ENCODE measurements around the gene PIPOX. TPM values are rescaled to one million over a fixed set of nuclear protein-coding genes. Genes with fewer than 3 reads are reported as not detected.

The PIPOX gene
- total RNA-seq, 1 donor from 2014 or later, result 1.0 TPM

- Histone ChIP-seq H3K9me3 (ENCODE audit: control insufficient read depth in 3 of 3, low read length in 3 of 3) (no peaks in the 10 kb centered on the region), H3K27ac (ENCODE audit: low read depth, low read length) (no peak overlapping the region), H3K27me3 (ENCODE audit: control insufficient read depth in 3 of 3, insufficient read depth in 3 of 3, low read length in 3 of 3) (peaks cover 0 to 7% (median 2%) of the 10 kb centered on the region in 3 donors), H3K36me3 (ENCODE audit: control insufficient read depth in 3 of 3, insufficient read depth in 3 of 3, low read length in 3 of 3) (no peaks in the 10 kb centered on the region), H3K9ac (ENCODE audit: low read depth in 1 of 3, low read length in 3 of 3) (no peak overlapping the region), H3K4me1 (ENCODE audit: control insufficient read depth in 3 of 3, insufficient read depth in 3 of 3, low read length in 3 of 3) (peaks cover 10 to 13% (median 10%) of the 10 kb centered on the region in 3 donors), H3K4me3 (ENCODE audit: low read length in 3 of 3) (no peak overlapping the region)
Observed at GRCh38 chr17:29045026-29045425, 2.1 kb downstream of the PIPOX start.

- Histone ChIP-seq H3K27me3 (ENCODE audit: control insufficient read depth in 3 of 3, insufficient read depth in 3 of 3, low read length in 3 of 3) (peaks cover 0 to 7% (median 2%) of the 10 kb centered on the region in 3 donors), H3K9ac (ENCODE audit: low read depth in 1 of 3, low read length in 3 of 3) (no peak overlapping the region), H3K4me3 (ENCODE audit: low read length in 3 of 3) (no peak overlapping the region), H3K27ac (ENCODE audit: low read depth, low read length) (no peak overlapping the region), H3K4me1 (ENCODE audit: control insufficient read depth in 3 of 3, insufficient read depth in 3 of 3, low read length in 3 of 3) (peaks cover 7 to 10% (median 10%) of the 10 kb centered on the region in 3 donors), H3K36me3 (ENCODE audit: control insufficient read depth in 3 of 3, insufficient read depth in 3 of 3, low read length in 3 of 3) (no peaks in the 10 kb centered on the region), H3K9me3 (ENCODE audit: control insufficient read depth in 3 of 3, low read length in 3 of 3) (no peaks in the 10 kb centered on the region)
Observed at GRCh38 chr17:29045734-29046472, 3.0 kb downstream of the PIPOX start.

GRCh38 chr17:29046473-29046839 lies 3.5 kb downstream of the PIPOX start:
- peaks cover 7 to 10% (median 10%) of the 10 kb centered on the region in 3 donors for H3K4me1 ChIP-seq (ENCODE audit: control insufficient read depth in 3 of 3, insufficient read depth in 3 of 3, low read length in 3 of 3)
- H3K9me3 ChIP-seq (ENCODE audit: control insufficient read depth in 3 of 3, low read length in 3 of 3), result no peaks in the 10 kb centered on the region
- no peak overlapping the region for H3K4me3 ChIP-seq (ENCODE audit: low read length in 3 of 3)
- H3K9ac ChIP-seq (ENCODE audit: low read depth in 1 of 3, low read length in 3 of 3), result no peak overlapping the region
- no peaks in the 10 kb centered on the region for H3K36me3 ChIP-seq (ENCODE audit: control insufficient read depth in 3 of 3, insufficient read depth in 3 of 3, low read length in 3 of 3)
- H3K27me3 ChIP-seq (ENCODE audit: control insufficient read depth in 3 of 3, insufficient read depth in 3 of 3, low read length in 3 of 3), result peaks cover 0 to 7% (median 2%) of the 10 kb centered on the region in 3 donors
- no peak overlapping the region for H3K27ac ChIP-seq (ENCODE audit: low read depth, low read length)

GRCh38 chr17:29048440-29049368 lies 5.8 kb downstream of the PIPOX start:
- no peak overlapping the region for H3K4me3 ChIP-seq (ENCODE audit: low read length in 3 of 3)

GRCh38 chr17:29049541-29050145 lies 6.7 kb downstream of the PIPOX start:
- H3K9me3 ChIP-seq (ENCODE audit: control insufficient read depth in 3 of 3, low read length in 3 of 3), result no peaks in the 10 kb centered on the region
- no peaks in the 10 kb centered on the region for H3K36me3 ChIP-seq (ENCODE audit: control insufficient read depth in 3 of 3, insufficient read depth in 3 of 3, low read length in 3 of 3)
- peaks cover 0 to 4% (median 0%) of the 10 kb centered on the region in 3 donors for H3K4me1 ChIP-seq (ENCODE audit: control insufficient read depth in 3 of 3, insufficient read depth in 3 of 3, low read length in 3 of 3)
- no peak overlapping the region for H3K4me3 ChIP-seq (ENCODE audit: low read length in 3 of 3)
- H3K27ac ChIP-seq (ENCODE audit: low read depth, low read length), result no peak overlapping the region
- peaks cover 0 to 8% (median 5%) of the 10 kb centered on the region in 3 donors for H3K27me3 ChIP-seq (ENCODE audit: control insufficient read depth in 3 of 3, insufficient read depth in 3 of 3, low read length in 3 of 3)
- H3K9ac ChIP-seq (ENCODE audit: low read depth in 1 of 3, low read length in 3 of 3), result no peak overlapping the region

More at GRCh38 chr17:29048440-29049368, 5.8 kb downstream of the PIPOX start:
- Histone ChIP-seq H3K9me3 (ENCODE audit: control insufficient read depth in 3 of 3, low read length in 3 of 3) (no peaks in the 10 kb centered on the region), H3K4me1 (ENCODE audit: control insufficient read depth in 3 of 3, insufficient read depth in 3 of 3, low read length in 3 of 3) (peaks cover 0 to 4% (median 0%) of the 10 kb centered on the region in 3 donors), H3K9ac (ENCODE audit: low read depth in 1 of 3, low read length in 3 of 3) (no peak overlapping the region), H3K36me3 (ENCODE audit: control insufficient read depth in 3 of 3, insufficient read depth in 3 of 3, low read length in 3 of 3) (no peaks in the 10 kb centered on the region), H3K27ac (ENCODE audit: low read depth, low read length) (no peak overlapping the region), H3K27me3 (ENCODE audit: control insufficient read depth in 3 of 3, insufficient read depth in 3 of 3, low read length in 3 of 3) (peaks cover 0 to 5% (median 4%) of the 10 kb centered on the region in 3 donors)

GRCh38 chr17:29050176-29050575 lies 7.2 kb downstream of the PIPOX start:
- Histone ChIP-seq H3K36me3 (ENCODE audit: control insufficient read depth in 3 of 3, insufficient read depth in 3 of 3, low read length in 3 of 3) (no peaks in the 10 kb centered on the region), H3K4me1 (ENCODE audit: control insufficient read depth in 3 of 3, insufficient read depth in 3 of 3, low read length in 3 of 3) (peaks cover 0 to 4% (median 0%) of the 10 kb centered on the region in 3 donors), H3K27ac (ENCODE audit: low read depth, low read length) (no peak overlapping the region), H3K9ac (ENCODE audit: low read depth in 1 of 3, low read length in 3 of 3) (no peak overlapping the region), H3K4me3 (ENCODE audit: low read length in 3 of 3) (no peak overlapping the region), H3K27me3 (ENCODE audit: control insufficient read depth in 3 of 3, insufficient read depth in 3 of 3, low read length in 3 of 3) (peaks cover 0 to 13% (median 5%) of the 10 kb centered on the region in 3 donors), H3K9me3 (ENCODE audit: control insufficient read depth in 3 of 3, low read length in 3 of 3) (no peaks in the 10 kb centered on the region)

- H3K4me3 ChIP-seq (ENCODE audit: low read length in 3 of 3), result no peak overlapping the region
- no peaks in the 10 kb centered on the region for H3K36me3 ChIP-seq (ENCODE audit: control insufficient read depth in 3 of 3, insufficient read depth in 3 of 3, low read length in 3 of 3)
- H3K4me1 ChIP-seq (ENCODE audit: control insufficient read depth in 3 of 3, insufficient read depth in 3 of 3, low read length in 3 of 3), result peaks cover 0 to 4% (median 0%) of the 10 kb centered on the region in 3 donors
- H3K9me3 ChIP-seq (ENCODE audit: control insufficient read depth in 3 of 3, low read length in 3 of 3), result no peaks in the 10 kb centered on the region
- H3K9ac ChIP-seq (ENCODE audit: low read depth in 1 of 3, low read length in 3 of 3), result no peak overlapping the region
- H3K27me3 ChIP-seq (ENCODE audit: control insufficient read depth in 3 of 3, insufficient read depth in 3 of 3, low read length in 3 of 3), result peaks cover 0 to 13% (median 10%) of the 10 kb centered on the region in 3 donors
- no peak overlapping the region for H3K27ac ChIP-seq (ENCODE audit: low read depth, low read length)
Observed at GRCh38 chr17:29051194-29051593, 8.3 kb downstream of the PIPOX start.

- Histone ChIP-seq H3K9me3 (ENCODE audit: control insufficient read depth in 3 of 3, low read length in 3 of 3) (no peaks in the 10 kb centered on the region), H3K9ac (ENCODE audit: low read depth in 1 of 3, low read length in 3 of 3) (no peak overlapping the region), H3K27me3 (ENCODE audit: control insufficient read depth in 3 of 3, insufficient read depth in 3 of 3, low read length in 3 of 3) (peaks cover 0 to 13% (median 11%) of the 10 kb centered on the region in 3 donors), H3K4me3 (ENCODE audit: low read length in 3 of 3) (no peak overlapping the region), H3K36me3 (ENCODE audit: control insufficient read depth in 3 of 3, insufficient read depth in 3 of 3, low read length in 3 of 3) (no peaks in the 10 kb centered on the region), H3K27ac (ENCODE audit: low read depth, low read length) (no peak overlapping the region), H3K4me1 (ENCODE audit: control insufficient read depth in 3 of 3, insufficient read depth in 3 of 3, low read length in 3 of 3) (no peaks in the 10 kb centered on the region)
Observed at GRCh38 chr17:29051731-29052130, 8.8 kb downstream of the PIPOX start.

GRCh38 chr17:29054835-29055234 lies 11.9 kb downstream of the PIPOX start:
- Histone ChIP-seq H3K9ac (ENCODE audit: low read depth in 1 of 3, low read length in 3 of 3) (no peak overlapping the region), H3K4me3 (ENCODE audit: low read length in 3 of 3) (no peak overlapping the region)

More at GRCh38 chr17:29054835-29055234, 11.9 kb downstream of the PIPOX start:
- Histone ChIP-seq H3K27ac (ENCODE audit: low read depth, low read length) (no peak overlapping the region), H3K27me3 (ENCODE audit: control insufficient read depth in 3 of 3, insufficient read depth in 3 of 3, low read length in 3 of 3) (peaks cover 0 to 12% (median 8%) of the 10 kb centered on the region in 3 donors), H3K4me1 (ENCODE audit: control insufficient read depth in 3 of 3, insufficient read depth in 3 of 3, low read length in 3 of 3) (no peaks in the 10 kb centered on the region), H3K9me3 (ENCODE audit: control insufficient read depth in 3 of 3, low read length in 3 of 3) (no peaks in the 10 kb centered on the region), H3K36me3 (ENCODE audit: control insufficient read depth in 3 of 3, insufficient read depth in 3 of 3, low read length in 3 of 3) (no peaks in the 10 kb centered on the region)

All from skeletal muscle tissue (tissue), 4 donors.